DMS153 treated with DMSO at 0.1 percent for 48 hours (cell line): ENCODE results near the gene GRID1.
"Not testable (repeated sequence)": the region's sequence is repeated elsewhere in the genome, so short reads cannot be mapped to it uniquely, and the experiment has no call there.

ENCODE experiments used
- DNase-seq: peaks from one replicate; lab custom pipeline; 2025; ENCODE audit not compliant: unreplicated experiment; lab: John Stamatoyannopoulos, UW

Gene GRID1

GRCh38 chr10:86092311-86092710 is 274.3 kb downstream of the GRID1 start:
- not testable (repeated sequence) for DNase-seq

DNA sequence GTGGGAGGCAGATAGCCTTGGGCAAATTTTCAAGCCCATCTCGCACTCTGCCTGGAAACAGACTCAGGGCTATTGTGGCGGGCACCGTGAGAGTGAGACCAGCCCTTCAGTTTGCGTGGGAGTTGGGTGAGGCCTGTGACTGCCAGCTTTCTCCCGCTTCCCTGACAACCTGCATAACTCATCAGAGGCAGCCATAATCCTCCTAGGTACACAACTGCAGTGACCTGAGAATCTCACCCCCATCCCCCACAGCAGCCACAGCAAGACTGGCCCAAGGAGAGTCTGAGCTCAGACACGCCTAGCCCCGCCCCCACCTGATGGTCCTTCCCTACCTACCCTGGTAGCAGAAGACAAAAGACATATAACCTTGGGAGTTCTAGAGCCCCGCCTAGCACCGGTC is 275.4 kb downstream of the GRID1 start:
- no peak for DNase-seq

GRCh38 chr10:86090807-86091206 is 275.8 kb downstream of the GRID1 start:
- DNase-seq = no peak

GRCh38 chr10:86087716-86088115 is 278.9 kb downstream of the GRID1 start:
- no peak for DNase-seq

DNA sequence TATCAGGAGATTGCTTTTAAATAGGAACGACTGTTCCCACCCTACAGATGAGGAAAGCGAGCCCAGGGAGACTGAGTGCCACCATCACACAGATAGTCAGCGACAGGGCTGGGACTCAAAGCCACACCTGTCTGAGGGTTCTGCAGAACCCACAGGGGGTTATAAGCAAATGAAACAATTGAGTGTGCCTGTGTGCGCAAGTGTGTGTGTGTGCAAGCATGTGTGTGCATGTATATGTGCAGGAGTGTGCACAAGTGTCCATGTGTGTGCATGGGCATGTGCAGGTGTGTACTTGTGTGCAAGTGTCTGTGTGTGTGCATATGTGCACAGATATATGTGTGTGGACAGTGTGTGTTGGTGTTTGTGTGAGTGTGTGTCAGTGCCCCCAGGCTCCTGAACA is 280.2 kb downstream of the GRID1 start:
- no peak for DNase-seq

DNA sequence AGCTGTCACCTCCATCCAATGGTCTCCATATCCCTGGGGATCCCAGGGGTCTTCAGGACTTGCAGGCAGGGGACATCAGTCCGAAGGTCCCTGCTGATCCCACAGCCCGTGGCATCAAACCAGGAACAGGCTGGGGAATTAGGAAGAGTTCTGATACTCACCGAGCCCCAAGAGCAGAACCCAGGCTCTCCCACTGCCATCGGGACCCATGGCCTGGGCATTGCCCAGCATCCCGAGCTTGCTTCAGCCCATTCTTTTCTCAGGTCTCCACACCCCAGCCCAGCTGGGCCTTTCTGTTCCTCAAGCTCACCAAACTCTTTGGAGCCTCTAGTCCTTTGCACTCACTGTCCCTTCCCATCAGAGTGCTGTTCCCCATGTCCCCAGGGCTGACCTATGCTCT is 280.9 kb downstream of the GRID1 start:
- no peak for DNase-seq

- DNase-seq = no peak
Measured at GRCh38 chr10:86085136-86085535, 281.5 kb downstream of the GRID1 start.

GRCh38 chr10:86084585-86084984 is 282.0 kb downstream of the GRID1 start:
- DNase-seq = no peak

DNA sequence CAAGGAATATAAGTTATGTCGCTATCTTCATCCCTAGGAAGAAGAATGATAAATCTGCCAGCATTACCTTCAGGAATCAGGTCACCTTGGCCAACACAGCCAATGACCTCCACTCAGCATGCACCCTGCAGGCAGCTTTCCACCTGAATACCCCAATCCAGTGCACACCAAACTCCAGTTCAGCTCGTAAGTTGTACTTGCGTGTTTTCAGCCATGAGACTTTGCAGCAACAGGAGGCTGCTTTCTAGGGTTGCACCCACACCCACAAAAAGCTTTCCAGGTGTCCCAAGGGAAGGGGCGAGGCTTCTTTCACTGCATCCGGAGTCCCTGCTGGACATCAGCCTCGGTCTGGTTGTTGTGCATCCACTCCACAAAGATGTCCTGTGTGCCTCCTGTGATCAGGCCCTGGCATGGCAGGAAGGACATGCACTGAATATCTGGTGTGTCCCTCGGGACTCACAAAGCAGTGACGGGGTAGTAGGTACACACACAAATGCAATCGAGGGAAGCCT is 282.9 kb downstream of the GRID1 start:
- DNase-seq = no peak

GRCh38 chr10:86083206-86083605 is 283.4 kb downstream of the GRID1 start:
- no peak for DNase-seq

DNA sequence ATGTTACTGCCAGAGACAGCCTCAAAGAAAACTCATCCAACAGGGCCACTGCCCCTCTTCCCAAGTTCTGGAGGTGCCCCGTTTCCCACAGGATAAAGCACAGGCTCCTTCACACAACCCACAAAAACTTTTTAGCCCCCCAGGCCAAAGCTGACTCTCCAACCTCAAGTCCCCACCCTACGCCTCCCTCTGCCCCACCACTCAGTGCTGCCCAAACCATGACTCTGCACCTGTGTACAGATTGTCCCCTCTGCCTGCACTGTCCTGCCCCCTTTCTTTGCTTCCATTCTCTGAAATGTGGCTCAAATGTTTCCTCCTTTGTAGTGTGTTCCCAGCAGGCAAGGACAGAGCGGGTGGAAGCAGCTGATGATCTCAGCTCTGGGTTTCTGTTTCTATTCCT is 284.0 kb downstream of the GRID1 start:
- no peak for DNase-seq

- DNase-seq = no peak
Measured at GRCh38 chr10:86079088-86079487, 287.5 kb downstream of the GRID1 start.

- DNase-seq = no peak
Measured at GRCh38 chr10:86078639-86079035, 288.0 kb downstream of the GRID1 start.

DNA sequence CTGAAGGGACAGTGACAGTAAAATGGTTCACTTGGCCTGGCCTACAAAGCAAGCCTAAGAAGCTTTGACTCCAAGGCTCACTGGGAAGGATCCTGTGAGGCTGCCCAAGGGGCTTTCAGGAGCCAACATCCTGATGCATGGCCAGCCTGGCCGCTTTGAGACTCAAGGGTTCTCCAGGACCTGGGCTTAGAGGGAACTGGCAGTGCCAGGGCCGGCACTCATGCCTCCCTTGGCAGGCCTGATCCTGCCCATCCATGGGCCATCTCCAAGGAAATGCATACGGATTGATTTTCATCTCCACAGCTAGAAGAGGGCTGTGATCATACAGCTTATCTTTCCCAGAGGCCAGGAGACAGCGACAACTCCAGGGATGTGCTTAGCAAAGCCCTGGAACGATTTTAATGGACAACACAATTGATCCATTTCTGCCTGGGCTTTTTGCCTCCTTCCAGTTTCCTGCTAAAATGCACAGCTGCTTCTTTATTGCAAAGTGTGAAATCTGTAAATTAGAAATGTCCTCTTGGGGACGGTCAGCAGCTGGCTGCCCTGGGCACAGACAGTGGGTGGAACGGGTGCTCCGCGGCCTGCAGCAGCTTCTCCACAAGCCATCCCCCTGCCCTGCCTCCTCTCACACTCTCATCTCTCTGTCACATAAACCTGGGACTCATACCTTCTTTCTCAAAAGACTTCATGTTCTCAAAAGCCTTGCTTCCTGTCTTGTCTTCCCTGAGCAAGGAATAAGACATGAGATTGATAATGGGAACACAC is 288.5 kb downstream of the GRID1 start:
- DNase-seq = no peak

DNA sequence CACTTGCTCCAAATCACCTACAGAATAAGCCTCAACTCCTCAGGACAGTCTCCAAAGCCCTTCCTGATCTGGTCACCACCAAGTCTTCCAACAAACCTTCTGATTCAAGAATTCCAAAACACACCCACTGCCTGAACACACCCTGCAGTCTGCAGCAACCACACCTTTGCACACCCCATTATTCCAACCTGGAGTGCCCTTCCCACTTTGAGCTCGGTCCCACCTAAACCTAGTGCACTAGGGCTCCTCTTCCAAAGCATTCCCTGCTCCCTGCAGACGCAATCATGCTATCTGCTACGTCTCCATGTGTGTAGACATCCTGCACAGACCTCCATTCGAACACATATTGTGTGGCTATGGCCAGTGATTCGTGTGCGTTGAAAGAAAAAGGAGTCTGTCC is 289.3 kb downstream of the GRID1 start:
- DNase-seq = no peak

DNA sequence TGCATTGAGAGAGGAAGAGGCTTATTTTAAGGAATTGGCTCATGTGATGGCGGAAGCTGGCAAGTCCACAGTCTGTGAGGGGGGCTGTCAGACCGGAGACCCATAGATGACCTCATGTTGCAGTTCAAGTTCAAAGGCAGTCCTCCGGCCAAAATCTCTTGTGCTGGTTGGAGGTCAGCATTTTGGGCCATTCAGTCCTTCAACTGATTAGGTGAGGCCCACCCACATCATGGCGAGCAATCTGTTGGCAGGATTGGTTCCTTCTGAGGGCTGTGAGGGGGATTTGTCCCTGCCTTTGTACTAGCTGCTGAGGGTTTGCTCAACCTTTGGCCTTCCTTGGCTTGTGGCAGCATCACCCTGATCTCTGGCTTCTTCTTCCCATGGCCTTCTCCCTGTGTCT is 290.1 kb downstream of the GRID1 start:
- DNase-seq = not testable (repeated sequence)

DNA sequence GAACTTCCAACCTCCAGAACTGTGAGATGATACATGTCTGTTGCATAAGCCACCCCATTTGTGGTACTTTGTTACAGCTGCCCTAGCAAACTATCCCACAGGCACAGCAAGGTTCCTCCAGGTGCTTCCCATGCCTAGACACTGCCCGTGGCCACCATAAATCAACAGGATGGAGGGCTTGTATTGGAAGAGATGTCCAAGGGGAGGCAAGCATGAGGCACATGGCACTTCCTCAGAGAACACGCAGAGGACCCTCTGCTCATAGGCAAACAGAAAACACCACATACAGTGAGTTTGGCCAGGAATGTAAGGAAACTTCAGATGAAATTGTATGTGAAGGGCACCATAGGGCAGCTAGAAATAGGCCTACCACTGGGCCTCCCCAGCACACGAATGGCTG is 291.1 kb downstream of the GRID1 start:
- DNase-seq = no peak

- no peak for DNase-seq
Measured at GRCh38 chr10:86074294-86074693, 292.3 kb downstream of the GRID1 start.

DNA sequence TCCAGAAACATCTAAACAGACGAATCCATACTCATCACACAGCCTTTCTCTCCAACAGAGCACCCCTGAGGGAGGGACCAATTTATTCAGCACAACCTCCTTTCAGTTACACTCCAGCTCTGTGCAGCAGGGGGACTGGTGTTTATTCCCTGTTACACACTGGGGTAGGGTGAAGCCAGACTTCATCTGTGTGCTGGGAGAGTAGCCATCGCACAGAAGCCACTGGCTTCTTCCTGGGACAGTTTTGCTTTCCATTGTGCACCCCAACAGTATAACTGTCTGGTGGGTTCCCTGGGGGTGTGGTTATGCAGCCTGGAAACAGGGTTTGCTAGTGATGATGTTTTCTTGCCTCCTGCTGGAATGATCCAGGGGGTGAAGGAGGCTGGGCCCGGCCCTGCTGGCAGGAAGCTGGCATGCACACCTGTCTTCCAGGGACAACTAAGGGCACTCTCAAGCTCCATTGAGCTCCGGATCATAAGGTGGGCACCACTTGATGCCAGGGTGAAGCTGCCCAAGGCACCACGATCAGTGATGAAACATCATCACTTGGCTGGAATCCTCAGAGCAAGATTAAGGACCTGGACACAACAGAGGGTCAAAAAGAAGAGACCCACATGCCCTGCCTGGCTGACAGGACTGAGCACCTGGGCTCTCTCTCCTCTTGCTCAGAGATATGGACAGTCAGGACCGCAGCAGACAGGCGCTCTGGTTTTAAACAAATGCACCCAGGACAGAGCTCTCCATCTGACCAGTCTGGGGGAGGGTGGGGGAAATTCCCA is 293.2 kb downstream of the GRID1 start:
- DNase-seq = no peak

- DNase-seq = no peak
Measured at GRCh38 chr10:86072413-86072812, 294.2 kb downstream of the GRID1 start.

DNA sequence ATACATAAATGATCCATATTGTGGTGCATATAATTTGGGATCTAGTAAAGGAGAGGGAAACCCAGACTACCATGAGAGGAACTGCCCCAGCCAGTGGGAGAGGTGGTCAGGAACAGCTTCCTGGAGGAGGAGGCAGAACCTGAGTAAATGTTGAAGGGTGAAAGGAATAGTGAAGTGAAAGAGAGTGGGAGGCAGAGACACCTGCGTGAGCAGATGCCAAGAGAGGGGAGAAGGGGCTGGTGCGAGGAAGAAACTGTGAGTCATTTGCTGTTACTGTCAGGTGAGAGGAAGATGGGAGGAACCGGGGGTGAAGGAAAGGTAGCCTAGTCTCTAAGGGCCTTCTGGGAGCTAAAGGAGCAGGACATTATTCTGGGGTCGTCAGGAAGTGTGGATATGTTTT is 294.8 kb downstream of the GRID1 start:
- DNase-seq = no peak

GRCh38 chr10:86071145-86071544 is 295.4 kb downstream of the GRID1 start:
- no peak for DNase-seq
